Measurements from ENCODE around the gene MICOS13. TPM values are rescaled to one million over a fixed set of nuclear protein-coding genes. Genes with fewer than 3 reads are reported as not detected.
"Not testable (repeated sequence)": the region's sequence is repeated elsewhere in the genome, so short reads cannot be mapped to it uniquely, and the experiment has no call there.

The MICOS13 gene
- total and polyA plus RNA-seq, 4 donors, result 26.6 to 184 (median 77.6) TPM

- no peak for DNase-seq
Observed at GRCh38 chr19:5691822-5692722, 11.8 kb upstream of the MICOS13 start.

GRCh38 chr19:5690955-5691821, 10.9 kb upstream of the MICOS13 start:
- Histone ChIP-seq H3K36me3 (ENCODE audit: control insufficient read depth in 4 of 4, insufficient read depth in 4 of 4, low read length in 4 of 4) (peaks cover 5 to 47% (median 25%) of the 10 kb centered on the region in 4 donors), H3K4me1 (ENCODE audit: control insufficient read depth in 5 of 5, insufficient read depth in 5 of 5, low read length in 5 of 5) (peaks cover 0 to 16% (median 3%) of the 10 kb centered on the region in 5 donors), H3K9ac (ENCODE audit: insufficient read depth in 1 of 2, low read length in 2 of 2) (peak overlapping the region; percentile 55 to 86), H3K27ac (ENCODE audit: low read depth in 1 of 2, low read length in 1 of 2) (peak overlapping the region; percentile 79 to 97), H3K4me3 (peak overlapping the region; percentile 77), H3K27me3 (ENCODE audit: control insufficient read depth in 3 of 3, insufficient read depth in 3 of 3, low read length in 2 of 3) (no peaks in the 10 kb centered on the region), H3K9me3 (ENCODE audit: control insufficient read depth in 4 of 4, insufficient read depth in 3 of 4, low read length in 3 of 4) (no peaks in the 10 kb centered on the region)
- TF ChIP-seq CTCF (IDR thresholded peaks at IDR 0.05; ENCODE audit: control extremely low read depth, extremely low read depth), result no peak
- ATAC-seq (ENCODE audit: insufficient read depth, low FRiP score) (no peak), DNase-seq (peak; percentile 64 to 79 (median 72))
- 4 to 6% methylated on average over 53 to 54 of the region's 54 CpGs for WGBS, 2 donors

More at GRCh38 chr19:5691822-5692722, 11.8 kb upstream of the MICOS13 start:
- no peak for TF ChIP-seq CTCF (IDR thresholded peaks at IDR 0.05; ENCODE audit: control extremely low read depth, extremely low read depth)
- no peak overlapping the region for H3K9ac ChIP-seq (ENCODE audit: insufficient read depth in 1 of 2, low read length in 2 of 2)
- peaks cover 5 to 56% (median 28%) of the 10 kb centered on the region in 4 donors for H3K36me3 ChIP-seq (ENCODE audit: control insufficient read depth in 4 of 4, insufficient read depth in 4 of 4, low read length in 4 of 4)
- no peaks in the 10 kb centered on the region for H3K9me3 ChIP-seq (ENCODE audit: control insufficient read depth in 4 of 4, insufficient read depth in 3 of 4, low read length in 3 of 4)
- 75 to 81% methylated on average over 42 of the region's 42 CpGs for WGBS, 2 donors
- no peaks in the 10 kb centered on the region for H3K27me3 ChIP-seq (ENCODE audit: control insufficient read depth in 3 of 3, insufficient read depth in 3 of 3, low read length in 2 of 3)
- H3K27ac ChIP-seq (ENCODE audit: low read depth in 1 of 2, low read length in 1 of 2), result no peak overlapping the region
- H3K4me3 ChIP-seq, result no peak overlapping the region
- H3K4me1 ChIP-seq (ENCODE audit: control insufficient read depth in 5 of 5, insufficient read depth in 5 of 5, low read length in 5 of 5), result peaks cover 0 to 16% (median 3%) of the 10 kb centered on the region in 5 donors
- ATAC-seq (ENCODE audit: insufficient read depth, low FRiP score), result no peak

- Histone ChIP-seq H3K27ac (ENCODE audit: low read depth in 1 of 2, low read length in 1 of 2) (peak within 1 kb of the TSS; percentile 79 to 97), H3K9ac (ENCODE audit: insufficient read depth in 1 of 2, low read length in 2 of 2) (peak within 1 kb of the TSS; percentile 86 to 98), H3K27me3 (ENCODE audit: control insufficient read depth in 3 of 3, insufficient read depth in 3 of 3, low read length in 2 of 3) (no peaks in the 10 kb centered on the region), H3K9me3 (ENCODE audit: control insufficient read depth in 4 of 4, insufficient read depth in 3 of 4, low read length in 3 of 4) (no peaks in the 10 kb centered on the region), H3K4me3 (peak within 1 kb of the TSS; percentile 77), H3K4me1 (ENCODE audit: control insufficient read depth in 5 of 5, insufficient read depth in 5 of 5, low read length in 5 of 5) (peaks cover 0 to 16% (median 3%) of the 10 kb centered on the region in 5 donors), H3K36me3 (ENCODE audit: control insufficient read depth in 4 of 4, insufficient read depth in 4 of 4, low read length in 4 of 4) (peaks cover 2 to 39% (median 20%) of the 10 kb centered on the region in 4 donors)
- WGBS, 2 donors, result 0 to 1% methylated on average over 72 to 73 of the region's 73 CpGs
- DNase-seq, result peak; percentile 98
- ATAC-seq (ENCODE audit: insufficient read depth, low FRiP score), result peak; percentile 70
- peak; percentile 99 for TF ChIP-seq CTCF (IDR thresholded peaks at IDR 0.05; ENCODE audit: control extremely low read depth, extremely low read depth)
Observed at GRCh38 chr19:5690125-5690954, 10.0 kb upstream of the MICOS13 start, which contains the start of gene RPL36. RPL36 (plus strand) TSS chr19:5690295; CDS start chr19:5690508, 213 bp downstream.

- DNase-seq; H3K4me3 ChIP-seq; ATAC-seq (ENCODE audit: insufficient read depth, low FRiP score); H3K9ac ChIP-seq (ENCODE audit: insufficient read depth in 1 of 2, low read length in 2 of 2); H3K27me3 ChIP-seq (ENCODE audit: control insufficient read depth in 3 of 3, insufficient read depth in 3 of 3, low read length in 2 of 3); H3K27ac ChIP-seq (ENCODE audit: low read depth in 1 of 2, low read length in 1 of 2); H3K9me3 ChIP-seq (ENCODE audit: control insufficient read depth in 4 of 4, insufficient read depth in 3 of 4, low read length in 3 of 4): not testable (repeated sequence)
- H3K4me1 ChIP-seq (ENCODE audit: control insufficient read depth in 5 of 5, insufficient read depth in 5 of 5, low read length in 5 of 5), result peaks cover 0 to 12% (median 3%) of the 10 kb centered on the region in 5 donors
- 95 to 96% methylated on average over 13 of the region's 13 CpGs for WGBS, 2 donors
- H3K36me3 ChIP-seq (ENCODE audit: control insufficient read depth in 4 of 4, insufficient read depth in 4 of 4, low read length in 4 of 4), result peaks cover 1 to 19% (median 10%) of the 10 kb centered on the region in 4 donors
Observed at GRCh38 chr19:5688262-5688881, 8.1 kb upstream of the MICOS13 start.
